ENCODE results near the gene ITGB7. TPM values are rescaled to one million over a fixed set of nuclear protein-coding genes. Genes with fewer than 3 reads are reported as not detected.

ITGB7 gene
- total RNA-seq, 1 experiment from 2014 or later = 0.90 TPM

GRCh38 chr12:53222170-53222721 is 15.2 kb upstream of the ITGB7 start:
- POLR2A ChIA-PET = interaction anchor here (2.4 kb wide), 1 partner anchor 12 kb away, joined by 7 read pairs; no protein-coding TSS in a partner anchor
- ATAC-seq (no peak), DNase-seq (ENCODE audit: low spot score) (no peak)
- peaks cover 5% of the 10 kb centered on the region for H3K36me3 Mint-ChIP-seq
- TF ChIP-seq, protein P1, sequence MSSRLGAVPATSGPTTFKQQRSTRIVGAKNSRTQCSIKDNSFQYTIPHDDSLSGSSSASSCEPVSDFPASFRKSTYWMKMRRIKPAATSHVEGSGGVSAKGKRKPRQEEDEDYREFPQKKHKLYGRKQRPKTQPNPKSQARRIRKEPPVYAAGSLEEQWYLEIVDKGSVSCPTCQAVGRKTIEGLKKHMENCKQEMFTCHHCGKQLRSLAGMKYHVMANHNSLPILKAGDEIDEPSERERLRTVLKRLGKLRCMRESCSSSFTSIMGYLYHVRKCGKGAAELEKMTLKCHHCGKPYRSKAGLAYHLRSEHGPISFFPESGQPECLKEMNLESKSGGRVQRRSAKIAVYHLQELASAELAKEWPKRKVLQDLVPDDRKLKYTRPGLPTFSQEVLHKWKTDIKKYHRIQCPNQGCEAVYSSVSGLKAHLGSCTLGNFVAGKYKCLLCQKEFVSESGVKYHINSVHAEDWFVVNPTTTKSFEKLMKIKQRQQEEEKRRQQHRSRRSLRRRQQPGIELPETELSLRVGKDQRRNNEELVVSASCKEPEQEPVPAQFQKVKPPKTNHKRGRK (CRISPR knock-in tag; IDR thresholded peaks at IDR 0.05; ENCODE audit: borderline replicate concordance) = 0 out of 2 replicates have a peak, but pooled peaks have one; percentile 69
- no peak for TF ChIP-seq ZSCAN18 (CRISPR knock-in tag; IDR thresholded peaks at IDR 0.05)
- H3K4me3 Mint-ChIP-seq = peak overlapping the region; percentile 77
- no peaks in the 10 kb centered on the region for H3K9me3 Mint-ChIP-seq
- CTCF ChIA-PET = interaction anchor here (0.7 to 4.8 kb wide), 4 partner anchors 9 to 123 kb away, joined by 3 to 58 read pairs (median 26); a partner anchor contains a TSS
- peaks cover 70% of the 10 kb centered on the region for H3K4me1 Mint-ChIP-seq
- peaks cover 7% of the 10 kb centered on the region; the same call in 1 of the 2 replicates for H3K27me3 Mint-ChIP-seq (ENCODE audit: low read depth)
- peak overlapping the region; percentile 95 for H3K27ac Mint-ChIP-seq

- CTCF ChIA-PET = interaction anchor here (0.6 to 2.7 kb wide), 11 partner anchors 9 to 167 kb away, joined by 3 to 15 read pairs (median 11); partner anchors contain the start of gene ESPL1
- DNase-seq (ENCODE audit: low spot score) (peak; percentile 89), ATAC-seq (peak; percentile 16)
- Mint-ChIP-seq H3K4me1 (peaks cover 72% of the 10 kb centered on the region), H3K4me3 (peak overlapping the region; percentile 90), H3K9me3 (no peaks in the 10 kb centered on the region), H3K27me3 (ENCODE audit: low read depth) (peaks cover 7% of the 10 kb centered on the region; the same call in 1 of the 2 replicates), H3K27ac (peak overlapping the region; percentile 98), H3K36me3 (no peaks in the 10 kb centered on the region)
- POLR2A ChIA-PET = interaction anchor here (1.0 to 2.4 kb wide), 2 partner anchors 13 to 20 kb away, joined by 4 to 7 read pairs; no protein-coding TSS in a partner anchor
- TF ChIP-seq ZBTB43 (CRISPR knock-in tag; IDR thresholded peaks at IDR 0.05) = 0 out of 2 replicates have a peak, but pooled peaks have one; percentile 6
- TF ChIP-seq ZNF121 (CRISPR knock-in tag; IDR thresholded peaks at IDR 0.05) = no peak
- TF ChIP-seq PREB (CRISPR knock-in tag; IDR thresholded peaks at IDR 0.05; ENCODE audit: borderline replicate concordance) = no peak
- no peak for TF ChIP-seq ATF3 (CRISPR knock-in tag; conservative IDR thresholded peaks at IDR 0.05)
- no peak for TF ChIP-seq RORB (CRISPR knock-in tag; IDR thresholded peaks at IDR 0.05)
- TF ChIP-seq MAX (CRISPR knock-in tag; IDR thresholded peaks at IDR 0.05) = 0 out of 2 replicates have a peak, but pooled peaks have one; percentile 44
- TF ChIP-seq SP1 (CRISPR knock-in tag; conservative IDR thresholded peaks at IDR 0.05) = peak; percentile 46; the same call in 1 of the 2 replicates
- TF ChIP-seq KAT7 (CRISPR knock-in tag; IDR thresholded peaks at IDR 0.05; ENCODE audit: borderline replicate concordance) = 0 out of 2 replicates have a peak, but pooled peaks have one; percentile 60
- TF ChIP-seq USF2 (CRISPR knock-in tag; IDR thresholded peaks at IDR 0.05) = peak; percentile 0; the same call in 1 of the 2 replicates
- TF ChIP-seq GABPB1 (CRISPR knock-in tag; IDR thresholded peaks at IDR 0.05) = no peak
- TF ChIP-seq, protein P2, sequence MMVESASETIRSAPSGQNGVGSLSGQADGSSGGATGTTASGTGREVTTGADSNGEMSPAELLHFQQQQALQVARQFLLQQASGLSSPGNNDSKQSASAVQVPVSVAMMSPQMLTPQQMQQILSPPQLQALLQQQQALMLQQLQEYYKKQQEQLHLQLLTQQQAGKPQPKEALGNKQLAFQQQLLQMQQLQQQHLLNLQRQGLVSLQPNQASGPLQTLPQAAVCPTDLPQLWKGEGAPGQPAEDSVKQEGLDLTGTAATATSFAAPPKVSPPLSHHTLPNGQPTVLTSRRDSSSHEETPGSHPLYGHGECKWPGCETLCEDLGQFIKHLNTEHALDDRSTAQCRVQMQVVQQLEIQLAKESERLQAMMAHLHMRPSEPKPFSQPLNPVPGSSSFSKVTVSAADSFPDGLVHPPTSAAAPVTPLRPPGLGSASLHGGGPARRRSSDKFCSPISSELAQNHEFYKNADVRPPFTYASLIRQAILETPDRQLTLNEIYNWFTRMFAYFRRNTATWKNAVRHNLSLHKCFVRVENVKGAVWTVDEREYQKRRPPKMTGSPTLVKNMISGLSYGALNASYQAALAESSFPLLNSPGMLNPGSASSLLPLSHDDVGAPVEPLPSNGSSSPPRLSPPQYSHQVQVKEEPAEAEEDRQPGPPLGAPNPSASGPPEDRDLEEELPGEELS (CRISPR knock-in tag; IDR thresholded peaks at IDR 0.05) = peak; percentile 69; the same call in 1 of the 2 replicates
- no peak for TF ChIP-seq JAZF1 (CRISPR knock-in tag; IDR thresholded peaks at IDR 0.05)
- no peak for TF ChIP-seq NFE2L1 (CRISPR knock-in tag; IDR thresholded peaks at IDR 0.05)
- TF ChIP-seq, protein P3, sequence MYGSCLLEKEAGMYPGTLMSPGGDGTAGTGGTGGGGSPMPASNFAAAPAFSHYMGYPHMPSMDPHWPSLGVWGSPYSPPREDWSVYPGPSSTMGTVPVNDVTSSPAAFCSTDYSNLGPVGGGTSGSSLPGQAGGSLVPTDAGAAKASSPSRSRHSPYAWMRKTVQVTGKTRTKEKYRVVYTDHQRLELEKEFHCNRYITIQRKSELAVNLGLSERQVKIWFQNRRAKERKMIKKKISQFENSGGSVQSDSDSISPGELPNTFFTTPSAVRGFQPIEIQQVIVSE (CRISPR knock-in tag; IDR thresholded peaks at IDR 0.05; ENCODE audit: borderline replicate concordance) = no peak
Measured at GRCh38 chr12:53221203-53222080, 14.4 kb upstream of the ITGB7 start.

Data from WTC11 (cell line).